K562 (cell line): Measurements from ENCODE around the gene HJV. TPM values are rescaled to one million over a fixed set of nuclear protein-coding genes. Genes with fewer than 3 reads are reported as not detected.

Experiments
- GABPB2 ChIP-seq: fragments of 250-450 bp; sonication (Bioruptor Pico); conservative IDR thresholded peaks from 2 replicates; pipeline ENCODE4 v1.5.1; 2021; ENCODE audit warnings: mild to moderate bottlenecking
- MEF2A ChIP-seq: IDR thresholded peaks from 2 replicates; pipeline ENCODE4 v1.6.1; 2011; ENCODE audit warnings: low read depth, mild to moderate bottlenecking, low read length, moderate library complexity; ENCODE audit not compliant: control insufficient read depth
- RBM22 ChIP-seq: fragments of 200-400 bp; formaldehyde crosslinking; IDR thresholded peaks from 2 replicates; pipeline ENCODE4 v1.6.1; 2018; ENCODE audit warnings: low read length, low read depth; ENCODE audit not compliant: poor library complexity, severe bottlenecking
- TFAM ChIP-seq: fragments of 250-450 bp; sonication (Bioruptor Pico); conservative IDR thresholded peaks from 2 replicates; pipeline ENCODE4 v1.5.0; 2021; ENCODE audit warnings: mild to moderate bottlenecking, moderate library complexity
- ZNF133 ChIP-seq: fragments of 250-450 bp; sonication (Bioruptor Pico); IDR thresholded peaks from 2 replicates; pipeline ENCODE4 v1.4.0; 2020; ENCODE audit warnings: mild to moderate bottlenecking
- ZNF324 ChIP-seq: fragments of 250-450 bp; sonication (Bioruptor Pico); IDR thresholded peaks from 2 replicates; pipeline ENCODE4 v1.4.0; 2020; ENCODE audit warnings: mild to moderate bottlenecking
- ZNF609 ChIP-seq: sonication (generic); formaldehyde crosslinking; IDR thresholded peaks from 2 replicates; pipeline ENCODE4 v1.8.1; 2023; ENCODE audit warnings: missing genetic modification reagents, mild to moderate bottlenecking, borderline replicate concordance
- ZNF766 ChIP-seq: fragments of 200-800 bp; sonication (Bioruptor generic); conservative IDR thresholded peaks from 2 replicates; pipeline ENCODE4 v1.6.1; 2016; ENCODE audit warnings: missing genetic modification characterization, missing compliant biosample characterization
- polyA plus RNA-seq, 8 experiments: library from polyadenylated mRNA; depleted of rRNA in 4 of 8; stranded (reverse) in 5 of 8; unstranded in 3 of 8; fragments of >200 nt; fragmentation: Nextera tagmentation in 2 of 8; fragmentation: Illumina TruSeq in 1 of 8; extraction: Ambion mirVana in 2 of 8; extraction: Trizol in 1 of 8; gene quantifications; 2 replicates each; pipeline versions ENCODE4 v1.2.1 to v1.2.3, GENCODE V29; 2011 to 2014; ENCODE audit warnings: inconsistent platforms in 1 of 8, missing spikeins in 1 of 8
- total RNA-seq, 7 experiments: library from RNA; depleted of rRNA in 6 of 7; stranded (reverse); fragments of >200 nt in 6 of 7; fragmentation: Illumina TruSeq in 2 of 7; extraction: Trizol in 2 of 7; gene quantifications; 2 replicates each; pipeline versions ENCODE4 v1.2.1 to v1.2.3, GENCODE V29; 2011 to 2021; ENCODE audit warnings: low replicate concordance in 1 of 7
- TF ChIP-seq, protein P1 (sequence below), 2 experiments: fragments of 450-650 bp; IDR thresholded peaks; 2 replicates each; pipeline ENCODE4 v1.6.1; 2016; ENCODE audit warnings: mild to moderate bottlenecking in 2 of 2, borderline replicate concordance in 1 of 2, low read depth in 1 of 2, moderate library complexity in 1 of 2

HJV gene
- total and polyA plus RNA-seq, 9 of the 15 experiments (the other 6 are each of a cell fraction or from before 2014, with no cell fraction given): 1.0 to 6.6 (median 2.4) TPM

- TF ChIP-seq MEF2A (peak; percentile 39; the same call in 1 of the 2 replicates), ZNF133 (CRISPR knock-in tag) (no peak), ZNF766 (CRISPR knock-in tag) (0 out of 2 replicates have a peak, but pooled peaks have one; percentile 30), TFAM (CRISPR knock-in tag) (no peak), ZNF324 (CRISPR knock-in tag) (no peak), ZNF609 (CRISPR knock-in tag) (no peak), GABPB2 (CRISPR knock-in tag) (no peak), RBM22 (no peak)
- TF ChIP-seq, protein P1, sequence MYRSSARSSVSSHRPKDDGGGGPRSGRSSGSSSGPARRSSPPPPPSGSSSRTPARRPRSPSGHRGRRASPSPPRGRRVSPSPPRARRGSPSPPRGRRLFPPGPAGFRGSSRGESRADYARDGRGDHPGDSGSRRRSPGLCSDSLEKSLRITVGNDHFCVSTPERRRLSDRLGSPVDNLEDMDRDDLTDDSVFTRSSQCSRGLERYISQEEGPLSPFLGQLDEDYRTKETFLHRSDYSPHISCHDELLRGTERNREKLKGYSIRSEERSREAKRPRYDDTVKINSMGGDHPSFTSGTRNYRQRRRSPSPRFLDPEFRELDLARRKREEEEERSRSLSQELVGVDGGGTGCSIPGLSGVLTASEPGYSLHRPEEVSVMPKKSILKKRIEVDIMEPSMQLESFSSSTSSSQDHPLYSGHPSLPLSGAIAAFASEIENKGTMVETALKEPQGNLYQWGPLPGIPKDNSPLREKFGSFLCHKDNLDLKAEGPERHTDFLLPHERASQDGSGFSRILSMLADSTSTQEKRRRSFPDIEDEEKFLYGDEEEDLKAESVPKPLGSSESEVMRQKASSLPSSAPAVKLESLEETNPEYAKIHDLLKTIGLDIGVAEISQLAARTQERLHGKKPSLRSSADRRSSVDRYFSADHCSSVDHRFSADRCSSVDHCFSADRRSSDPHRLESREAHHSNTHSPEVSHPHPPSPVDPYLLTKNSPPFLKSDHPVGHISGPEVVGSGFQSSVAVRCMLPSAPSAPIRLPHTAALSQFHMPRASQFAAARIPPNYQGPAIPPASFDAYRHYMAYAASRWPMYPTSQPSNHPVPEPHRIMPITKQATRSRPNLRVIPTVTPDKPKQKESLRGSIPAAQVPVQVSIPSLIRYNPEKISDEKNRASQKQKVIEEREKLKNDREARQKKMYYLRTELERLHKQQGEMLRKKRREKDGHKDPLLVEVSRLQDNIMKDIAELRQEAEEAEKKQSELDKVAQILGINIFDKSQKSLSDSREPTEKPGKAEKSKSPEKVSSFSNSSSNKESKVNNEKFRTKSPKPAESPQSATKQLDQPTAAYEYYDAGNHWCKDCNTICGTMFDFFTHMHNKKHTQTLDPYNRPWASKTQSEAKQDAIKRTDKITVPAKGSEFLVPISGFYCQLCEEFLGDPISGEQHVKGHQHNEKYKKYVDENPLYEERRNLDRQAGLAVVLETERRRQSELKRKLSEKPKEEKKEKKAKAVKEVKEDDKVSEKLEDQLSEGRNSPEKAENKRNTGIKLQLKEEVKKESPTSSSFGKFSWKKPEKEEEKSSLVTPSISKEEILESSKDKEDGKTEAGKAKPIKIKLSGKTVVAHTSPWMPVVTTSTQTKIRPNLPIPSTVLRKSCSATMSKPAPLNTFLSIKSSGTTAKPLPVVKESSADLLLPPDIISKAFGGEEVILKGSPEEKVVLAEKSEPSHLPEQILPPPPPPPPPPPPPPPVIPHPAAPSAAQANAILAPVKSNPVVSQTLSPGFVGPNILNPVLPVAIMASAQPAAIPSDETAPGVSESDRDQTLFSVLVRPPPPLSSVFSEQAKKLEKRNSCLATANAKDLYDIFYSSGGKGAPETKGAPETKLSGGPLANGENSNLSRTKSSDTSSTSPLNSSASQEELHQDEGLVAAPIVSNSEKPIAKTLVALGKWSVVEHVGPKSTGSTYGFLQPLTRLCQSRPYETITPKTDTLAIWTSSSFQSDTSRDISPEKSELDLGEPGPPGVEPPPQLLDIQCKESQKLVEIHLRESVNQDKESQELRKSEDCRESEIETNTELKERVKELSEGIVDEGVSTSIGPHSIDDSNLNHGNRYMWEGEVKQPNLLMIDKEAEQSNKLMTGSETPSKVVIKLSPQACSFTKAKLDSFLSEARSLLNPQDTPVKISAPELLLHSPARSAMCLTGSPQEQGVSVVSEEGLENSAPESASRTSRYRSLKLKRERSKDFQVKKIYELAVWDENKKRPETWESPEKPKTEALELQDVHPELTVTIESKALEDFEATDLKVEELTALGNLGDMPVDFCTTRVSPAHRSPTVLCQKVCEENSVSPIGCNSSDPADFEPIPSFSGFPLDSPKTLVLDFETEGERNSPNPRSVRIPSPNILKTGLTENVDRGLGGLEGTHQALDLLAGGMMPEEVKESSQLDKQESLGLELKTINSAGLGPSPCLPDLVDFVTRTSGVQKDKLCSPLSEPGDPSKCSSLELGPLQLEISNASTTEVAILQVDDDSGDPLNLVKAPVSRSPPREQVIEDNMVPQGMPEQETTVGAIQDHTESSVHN (IDR thresholded peaks at IDR 0.05; ENCODE audit: borderline replicate concordance in 1 of 2, low read depth in 1 of 2): no peak
Measured at GRCh38 chr1:145985502-145986439, 35.8 kb downstream of the HJV start (continued).
